Omental fat pad (tissue), 4 donors: ENCODE measurements around the gene LRIT2. TPM values are rescaled to one million over a fixed set of nuclear protein-coding genes. Genes with fewer than 3 reads are reported as not detected.

Experiments
- ATAC-seq: fragments of 150-250 bp; one replicate; pipeline ENCODE4 v1.9.1; 2016; ENCODE audit warnings: mild to moderate bottlenecking, moderate library complexity; ENCODE audit not compliant: low FRiP score
- DNase-seq: peaks from one replicate; pipeline ENCODE4 v3.0.0-alpha.2; 2019; ENCODE audit warnings: low spot score
- CTCF ChIP-seq, 3 donors: fragments of 450-650 bp; IDR thresholded peaks; one replicate each; pipeline ENCODE4 v1.5.1; 2016 to 2017; ENCODE audit warnings: antibody characterized with exemption in 3 of 3, mild to moderate bottlenecking in 3 of 3, moderate library complexity in 2 of 3
- total RNA-seq, 4 donors: library from RNA; depleted of rRNA; stranded (reverse); fragments of >200 nt; gene quantifications; one replicate each; pipeline ENCODE4 v1.1.0, GENCODE V29; 2016

LRIT2 gene
- total RNA-seq, 4 donors from 2014 or later = not detected

- DNase-seq (no peak), ATAC-seq (no peak)
- TF ChIP-seq CTCF (IDR thresholded peaks at IDR 0.05) = no peak
These were observed 7.6 kb downstream of the LRIT2 start for GRCh38 chr10:84217746-84218145.

GRCh38 chr10:84216834-84217233 lies 8.5 kb downstream of the LRIT2 start:
- ATAC-seq = no peak
- no peak for TF ChIP-seq CTCF (IDR thresholded peaks at IDR 0.05)
- no peak for DNase-seq

GRCh38 chr10:84214612-84215235 lies 10.6 kb downstream of the LRIT2 start:
- no peak for ATAC-seq
- no peak for TF ChIP-seq CTCF (IDR thresholded peaks at IDR 0.05)
- no peak for DNase-seq

GRCh38 chr10:84214046-84214572 lies 11.2 kb downstream of the LRIT2 start:
- no peak for ATAC-seq
- TF ChIP-seq CTCF (IDR thresholded peaks at IDR 0.05) = no peak
- no peak for DNase-seq

GRCh38 chr10:84213076-84213475 lies 12.3 kb downstream of the LRIT2 start:
- no peak for DNase-seq
- TF ChIP-seq CTCF (IDR thresholded peaks at IDR 0.05) = no peak
- no peak for ATAC-seq

GRCh38 chr10:84212014-84212413 lies 13.3 kb downstream of the LRIT2 start:
- no peak for DNase-seq
- TF ChIP-seq CTCF (IDR thresholded peaks at IDR 0.05) = no peak
- no peak for ATAC-seq

- DNase-seq (no peak), ATAC-seq (no peak)
- no peak for TF ChIP-seq CTCF (IDR thresholded peaks at IDR 0.05)
These were observed 13.8 kb downstream of the LRIT2 start for GRCh38 chr10:84211566-84211965.
